ENCODE data around the gene NEK8.

Gene NEK8

DNA sequence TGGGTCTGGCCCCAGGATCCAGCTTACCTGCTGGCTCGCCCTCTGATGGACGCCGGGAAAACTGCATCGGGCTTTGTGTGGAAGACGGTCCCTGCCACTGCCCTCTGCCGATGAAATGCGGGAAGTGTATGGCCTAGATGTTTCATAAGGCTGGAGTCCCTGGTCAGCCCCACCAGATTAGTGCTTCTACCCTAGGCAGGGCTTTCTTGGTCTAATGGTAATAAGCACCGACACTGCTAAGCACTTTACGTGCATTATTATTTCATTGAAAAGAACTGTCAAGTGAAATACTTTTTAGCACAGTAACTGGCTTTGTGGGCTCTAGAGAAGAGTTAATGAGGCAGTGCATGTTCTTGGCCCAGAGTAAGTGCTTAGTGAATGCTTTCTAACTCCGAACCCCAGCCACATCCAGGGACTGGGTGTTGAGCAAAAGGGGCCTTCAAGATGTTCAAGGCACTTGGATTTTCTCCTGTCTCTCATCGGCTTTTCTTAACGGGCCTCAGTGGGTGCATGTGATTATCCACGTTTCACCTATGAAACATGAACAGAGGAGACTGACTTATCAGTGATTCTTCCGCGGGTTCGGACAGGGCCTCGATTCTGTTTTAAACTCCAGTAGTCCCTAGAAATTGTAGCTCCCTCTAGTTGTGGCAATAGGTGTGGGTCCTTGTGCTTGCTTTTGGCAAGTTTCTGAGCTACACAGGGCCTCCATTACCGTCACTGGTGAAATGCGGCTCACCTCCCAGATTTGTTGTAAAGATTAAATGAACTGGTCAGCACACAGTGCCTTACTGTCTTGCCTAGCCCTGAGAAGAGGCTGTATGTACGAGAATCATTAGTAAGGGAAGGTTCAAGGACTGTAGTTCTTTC is 21.8 kb downstream of the NEK8 start:
- H3K27ac ChIP-seq = peak overlapping the region; percentile 0
- TF ChIP-seq, protein P1, sequence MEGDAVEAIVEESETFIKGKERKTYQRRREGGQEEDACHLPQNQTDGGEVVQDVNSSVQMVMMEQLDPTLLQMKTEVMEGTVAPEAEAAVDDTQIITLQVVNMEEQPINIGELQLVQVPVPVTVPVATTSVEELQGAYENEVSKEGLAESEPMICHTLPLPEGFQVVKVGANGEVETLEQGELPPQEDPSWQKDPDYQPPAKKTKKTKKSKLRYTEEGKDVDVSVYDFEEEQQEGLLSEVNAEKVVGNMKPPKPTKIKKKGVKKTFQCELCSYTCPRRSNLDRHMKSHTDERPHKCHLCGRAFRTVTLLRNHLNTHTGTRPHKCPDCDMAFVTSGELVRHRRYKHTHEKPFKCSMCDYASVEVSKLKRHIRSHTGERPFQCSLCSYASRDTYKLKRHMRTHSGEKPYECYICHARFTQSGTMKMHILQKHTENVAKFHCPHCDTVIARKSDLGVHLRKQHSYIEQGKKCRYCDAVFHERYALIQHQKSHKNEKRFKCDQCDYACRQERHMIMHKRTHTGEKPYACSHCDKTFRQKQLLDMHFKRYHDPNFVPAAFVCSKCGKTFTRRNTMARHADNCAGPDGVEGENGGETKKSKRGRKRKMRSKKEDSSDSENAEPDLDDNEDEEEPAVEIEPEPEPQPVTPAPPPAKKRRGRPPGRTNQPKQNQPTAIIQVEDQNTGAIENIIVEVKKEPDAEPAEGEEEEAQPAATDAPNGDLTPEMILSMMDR (IDR thresholded peaks at IDR 0.05) = peak; percentile 99
- H3K4me1 ChIP-seq = peaks cover 22% of the 10 kb centered on the region
- no peak overlapping the region for H3K4me2 ChIP-seq (ENCODE audit: low read length)
- no peaks in the 10 kb centered on the region for H3K27me3 ChIP-seq (ENCODE audit: control insufficient read depth, insufficient read depth, low read length)
- peaks cover 3% of the 10 kb centered on the region for H3K79me2 ChIP-seq
- no peaks in the 10 kb centered on the region for H3K36me3 ChIP-seq (ENCODE audit: control insufficient read depth, insufficient read depth, low read length)
- H3K9ac ChIP-seq = no peak overlapping the region
- no peaks in the 10 kb centered on the region for H3K9me3 ChIP-seq (ENCODE audit: control insufficient read depth, low read length)
- no peak overlapping the region for H2AFZ ChIP-seq
- H3K4me3 ChIP-seq (ENCODE audit: low read depth, low read length) = no peak overlapping the region

DNA sequence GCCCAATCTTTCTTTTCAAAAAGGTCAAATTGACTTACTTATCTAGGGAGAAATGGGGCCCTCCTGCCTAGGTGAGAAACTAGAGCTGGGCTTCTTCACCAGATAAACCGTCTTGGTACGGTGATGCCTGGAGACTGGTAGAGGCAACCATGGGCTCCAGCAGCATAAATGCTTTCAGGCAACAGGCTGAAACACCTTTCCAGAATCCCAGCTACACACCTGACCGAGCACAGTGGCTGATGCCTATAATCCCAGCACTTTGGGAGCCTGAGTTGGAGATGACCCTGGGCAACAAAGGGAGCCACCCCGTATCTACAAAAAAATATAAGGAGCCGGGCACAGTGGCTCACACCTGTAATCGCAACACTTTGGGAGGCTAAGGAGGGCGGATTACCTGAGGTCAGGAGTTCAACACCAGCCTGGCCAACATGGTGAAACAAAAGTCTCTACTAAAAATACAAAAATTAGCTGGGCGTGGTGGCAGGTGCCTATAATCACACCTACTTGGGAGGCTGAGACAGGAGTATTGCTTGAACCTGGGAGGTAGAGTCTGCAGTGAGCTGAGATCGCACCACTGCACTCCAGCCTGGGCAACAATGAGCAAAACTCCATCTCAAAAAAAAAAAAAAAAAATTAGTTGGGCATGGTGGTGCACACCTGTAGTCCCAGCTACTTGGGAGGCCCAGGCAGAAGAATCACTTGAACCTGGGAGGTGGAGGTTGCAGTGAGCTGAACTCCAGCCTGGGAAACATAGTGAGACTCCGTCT is 23.2 kb downstream of the NEK8 start:
- Histone ChIP-seq H3K4me2 (ENCODE audit: low read length) (no peak overlapping the region), H3K79me2 (peaks cover 3% of the 10 kb centered on the region), H3K9me3 (ENCODE audit: control insufficient read depth, low read length) (no peaks in the 10 kb centered on the region), H2AFZ (no peak overlapping the region), H3K36me3 (ENCODE audit: control insufficient read depth, insufficient read depth, low read length) (no peaks in the 10 kb centered on the region), H3K27me3 (ENCODE audit: control insufficient read depth, insufficient read depth, low read length) (no peaks in the 10 kb centered on the region), H3K27ac (no peak overlapping the region), H3K4me1 (peaks cover 10% of the 10 kb centered on the region), H3K9ac (no peak overlapping the region), H3K4me3 (ENCODE audit: low read depth, low read length) (no peak overlapping the region)
- TF ChIP-seq, protein P1 (IDR thresholded peaks at IDR 0.05) = no peak

- no peak overlapping the region for H3K27ac ChIP-seq
- H3K9ac ChIP-seq = no peak overlapping the region
- no peaks in the 10 kb centered on the region for H3K4me1 ChIP-seq
- TF ChIP-seq, protein P1 (IDR thresholded peaks at IDR 0.05) = no peak
- no peaks in the 10 kb centered on the region for H3K36me3 ChIP-seq (ENCODE audit: control insufficient read depth, insufficient read depth, low read length)
- no peak overlapping the region for H3K4me3 ChIP-seq (ENCODE audit: low read depth, low read length)
- no peaks in the 10 kb centered on the region for H3K9me3 ChIP-seq (ENCODE audit: control insufficient read depth, low read length)
- H3K4me2 ChIP-seq (ENCODE audit: low read length) = no peak overlapping the region
- no peaks in the 10 kb centered on the region for H3K27me3 ChIP-seq (ENCODE audit: control insufficient read depth, insufficient read depth, low read length)
- H2AFZ ChIP-seq = no peak overlapping the region
- H3K79me2 ChIP-seq = peaks cover 5% of the 10 kb centered on the region
These were observed 26.9 kb downstream of the NEK8 start for GRCh38 chr17:28755486-28755885.

DNA sequence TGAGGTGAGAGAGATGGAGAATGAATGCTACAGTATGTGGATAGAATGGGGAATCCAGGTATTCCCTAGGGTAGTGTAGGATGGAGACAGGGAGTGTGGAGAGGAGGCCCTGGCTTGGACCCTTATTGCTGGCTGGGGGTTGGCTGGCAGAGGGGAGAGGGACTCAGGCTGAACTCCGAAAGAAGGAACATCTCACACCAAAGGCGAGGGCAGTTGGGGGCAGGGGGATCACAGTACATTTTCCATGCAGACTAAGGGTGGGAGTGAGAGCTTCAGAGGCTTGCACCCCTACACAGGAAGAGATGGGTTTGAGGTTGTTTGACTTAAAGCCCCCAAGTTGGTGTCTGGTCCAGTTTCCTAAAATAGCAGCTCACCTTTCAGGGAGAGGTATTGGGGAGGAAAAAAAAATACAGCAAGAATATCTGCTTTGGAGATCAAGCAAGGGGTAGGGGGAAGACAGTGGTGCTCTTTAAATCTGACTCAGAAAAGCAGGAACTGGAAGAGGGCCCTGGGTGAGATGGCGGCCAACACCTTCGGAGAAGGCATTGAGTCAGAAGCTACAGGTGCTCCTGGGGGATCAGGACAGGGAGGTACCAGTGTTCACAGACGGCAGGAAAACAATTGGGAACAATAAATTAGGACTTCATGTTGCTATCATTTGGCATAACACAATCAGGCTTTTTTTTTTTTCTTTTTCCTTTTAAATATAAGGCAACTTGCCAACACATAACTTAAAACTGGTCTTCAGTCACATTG is 27.6 kb downstream of the NEK8 start:
- Histone ChIP-seq H3K4me2 (ENCODE audit: low read length) (no peak overlapping the region), H3K4me3 (ENCODE audit: low read depth, low read length) (no peak overlapping the region), H3K36me3 (ENCODE audit: control insufficient read depth, insufficient read depth, low read length) (no peaks in the 10 kb centered on the region), H3K79me2 (peaks cover 3% of the 10 kb centered on the region), H3K4me1 (no peaks in the 10 kb centered on the region), H2AFZ (no peak overlapping the region), H3K27ac (no peak overlapping the region), H3K9ac (no peak overlapping the region), H3K27me3 (ENCODE audit: control insufficient read depth, insufficient read depth, low read length) (no peaks in the 10 kb centered on the region), H3K9me3 (ENCODE audit: control insufficient read depth, low read length) (no peaks in the 10 kb centered on the region)
- TF ChIP-seq, protein P1 (IDR thresholded peaks at IDR 0.05) = no peak

Measured in parathyroid adenoma (tissue), 2 donors.